LNCaP clone FGC (cell line): ENCODE results near the gene RNASE8.

Source experiments
- DNase-seq: peaks from one replicate; pipeline ENCODE4 v3.0.0-alpha.2; 2011; ENCODE audit warnings: low read depth
- H3K4me3 ChIP-seq: 2 replicates; pipeline ENCODE4 v1.5.1; 2011; ENCODE audit warnings: mild to moderate bottlenecking, low read depth, low read length, control low read depth
- TF ChIP-seq, protein P1 (sequence below): IDR thresholded peaks from 2 replicates; pipeline ENCODE4 v1.5.1; 2012; ENCODE audit warnings: mild to moderate bottlenecking; ENCODE audit not compliant: control insufficient read depth, insufficient read depth; ENCODE audit errors: extremely low read depth

Gene RNASE8

DNA sequence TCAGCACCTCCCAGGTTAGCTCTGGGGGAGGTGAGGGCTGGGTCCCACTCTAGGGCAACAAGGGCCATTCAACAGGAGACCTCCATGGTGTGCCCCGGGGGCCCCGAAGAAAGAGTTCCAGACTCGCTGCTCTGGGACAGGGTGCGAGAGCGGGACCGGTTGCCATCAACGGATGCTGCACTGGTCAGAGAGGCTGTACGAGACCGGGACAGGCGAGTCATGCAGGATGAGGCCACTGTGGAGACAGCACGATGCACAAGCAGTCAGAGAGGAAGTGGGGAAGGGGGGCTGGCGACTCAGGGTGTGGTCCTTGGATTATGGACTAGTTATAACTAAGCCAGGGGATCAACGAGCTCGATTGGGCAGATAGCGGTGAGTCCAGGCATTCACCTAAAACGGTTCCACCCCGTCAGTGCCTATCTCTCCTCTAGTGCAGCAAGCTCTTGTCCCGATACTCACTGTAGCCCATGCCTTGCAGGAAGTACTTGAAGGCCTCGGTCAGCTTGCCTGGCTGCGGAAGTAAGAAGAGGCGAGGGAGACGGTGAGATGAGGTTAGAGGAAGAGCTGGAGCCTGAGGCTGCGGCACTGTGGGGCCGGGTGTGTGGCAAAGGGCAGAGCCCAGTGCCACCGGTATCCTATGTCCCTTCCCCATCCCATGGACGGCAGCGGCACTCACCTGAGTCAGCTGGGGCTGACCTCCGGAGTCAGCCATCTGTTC lies 39.9 kb upstream of the RNASE8 start:
- no peak for DNase-seq
- no peak overlapping the region for H3K4me3 ChIP-seq
- TF ChIP-seq, protein P1, sequence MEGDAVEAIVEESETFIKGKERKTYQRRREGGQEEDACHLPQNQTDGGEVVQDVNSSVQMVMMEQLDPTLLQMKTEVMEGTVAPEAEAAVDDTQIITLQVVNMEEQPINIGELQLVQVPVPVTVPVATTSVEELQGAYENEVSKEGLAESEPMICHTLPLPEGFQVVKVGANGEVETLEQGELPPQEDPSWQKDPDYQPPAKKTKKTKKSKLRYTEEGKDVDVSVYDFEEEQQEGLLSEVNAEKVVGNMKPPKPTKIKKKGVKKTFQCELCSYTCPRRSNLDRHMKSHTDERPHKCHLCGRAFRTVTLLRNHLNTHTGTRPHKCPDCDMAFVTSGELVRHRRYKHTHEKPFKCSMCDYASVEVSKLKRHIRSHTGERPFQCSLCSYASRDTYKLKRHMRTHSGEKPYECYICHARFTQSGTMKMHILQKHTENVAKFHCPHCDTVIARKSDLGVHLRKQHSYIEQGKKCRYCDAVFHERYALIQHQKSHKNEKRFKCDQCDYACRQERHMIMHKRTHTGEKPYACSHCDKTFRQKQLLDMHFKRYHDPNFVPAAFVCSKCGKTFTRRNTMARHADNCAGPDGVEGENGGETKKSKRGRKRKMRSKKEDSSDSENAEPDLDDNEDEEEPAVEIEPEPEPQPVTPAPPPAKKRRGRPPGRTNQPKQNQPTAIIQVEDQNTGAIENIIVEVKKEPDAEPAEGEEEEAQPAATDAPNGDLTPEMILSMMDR = no peak

DNA sequence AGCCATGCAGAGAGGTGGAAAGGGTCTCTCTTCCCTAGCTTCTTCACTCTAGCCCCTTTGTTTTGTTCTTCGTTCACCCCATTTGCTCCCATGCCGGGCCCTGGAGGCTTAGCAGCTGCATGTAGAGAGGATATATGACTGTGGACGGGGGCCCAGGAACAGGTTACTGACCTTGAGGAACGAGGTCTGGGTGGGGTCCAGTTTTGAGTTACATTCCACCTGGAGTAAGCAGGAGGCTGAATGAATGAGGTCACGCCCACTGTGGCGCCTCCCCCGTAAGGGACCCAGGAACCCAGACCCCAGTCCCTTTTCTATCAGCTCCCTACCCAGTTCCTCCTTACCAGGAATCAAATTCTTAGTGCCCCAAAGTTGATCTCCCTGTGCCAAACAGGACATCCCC lies 39.3 kb upstream of the RNASE8 start:
- no peak for DNase-seq
- H3K4me3 ChIP-seq = no peak overlapping the region

DNA sequence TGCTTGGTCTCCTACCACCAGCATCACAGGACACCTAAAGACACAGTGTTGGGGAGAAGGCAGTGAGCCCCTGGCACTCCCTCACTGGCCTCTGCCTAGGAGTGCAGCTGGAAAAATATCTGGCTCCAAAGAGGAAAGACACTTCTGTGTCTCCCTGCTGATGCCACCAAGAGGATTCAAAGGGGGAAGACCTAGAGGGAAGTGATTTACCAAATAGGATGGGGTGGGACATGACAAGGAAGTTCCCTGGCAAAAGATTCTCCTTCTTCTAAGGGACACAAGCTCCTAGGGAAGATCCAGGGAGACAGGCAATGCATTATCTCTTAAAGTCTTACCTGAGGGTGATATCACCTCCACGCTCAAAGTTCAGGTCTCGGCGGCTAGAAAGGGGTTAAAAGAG lies 38.8 kb upstream of the RNASE8 start:
- no peak for DNase-seq
- TF ChIP-seq, protein P1 = no peak
- H3K4me3 ChIP-seq = no peak overlapping the region

More for the DNA sequence above, 39.3 kb upstream of the RNASE8 start:
- TF ChIP-seq, protein P1 = no peak

DNA sequence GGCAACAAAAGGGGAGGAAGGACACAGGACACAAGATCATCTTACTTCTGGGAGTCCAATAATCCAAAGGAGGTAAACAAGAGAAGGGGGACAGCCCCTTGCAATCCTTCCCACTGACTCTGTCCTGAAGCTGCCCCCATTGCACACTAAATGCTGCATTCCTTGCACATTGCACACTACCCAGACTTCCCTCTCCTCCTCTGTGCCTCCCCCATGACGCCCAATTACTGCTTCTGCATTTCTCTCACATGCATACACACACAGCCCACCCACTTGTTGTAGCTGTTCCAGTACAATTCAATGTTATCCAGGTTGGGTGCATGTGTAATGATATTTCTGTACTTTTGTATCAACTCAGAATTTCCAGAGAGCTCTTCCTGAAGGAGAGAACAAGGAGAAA lies 38.3 kb upstream of the RNASE8 start:
- TF ChIP-seq, protein P1 = no peak
- H3K4me3 ChIP-seq = no peak overlapping the region
- no peak for DNase-seq

DNA sequence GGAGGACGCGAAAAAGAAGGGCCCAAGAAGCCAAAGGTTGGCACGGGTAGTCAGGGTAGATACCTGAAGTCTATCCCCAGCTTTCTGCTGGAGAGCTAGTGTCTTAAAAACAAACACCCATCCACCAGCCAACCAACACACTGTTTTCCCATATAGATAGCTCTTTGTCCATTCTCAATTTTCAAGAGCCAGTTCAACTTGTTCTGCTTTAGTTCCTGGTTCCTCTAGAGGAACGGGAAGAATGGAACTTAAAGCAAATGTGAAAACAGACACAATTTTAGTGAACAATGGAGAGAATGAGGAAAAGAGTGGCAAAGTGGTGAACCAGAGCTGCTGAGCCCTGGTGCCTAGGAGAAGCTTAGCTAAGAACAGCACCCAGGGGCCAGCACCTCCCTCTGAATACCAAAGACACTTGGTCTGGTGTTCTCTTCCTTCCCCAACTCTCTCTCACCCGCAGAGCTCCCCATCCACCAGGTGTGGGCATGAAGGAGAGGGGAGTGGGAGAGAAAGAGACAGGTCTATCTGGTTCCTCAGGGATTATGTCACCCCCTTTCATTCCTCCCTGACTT lies 36.6 kb upstream of the RNASE8 start:
- H3K4me3 ChIP-seq = no peak overlapping the region
- no peak for DNase-seq
- TF ChIP-seq, protein P1 = no peak

DNA sequence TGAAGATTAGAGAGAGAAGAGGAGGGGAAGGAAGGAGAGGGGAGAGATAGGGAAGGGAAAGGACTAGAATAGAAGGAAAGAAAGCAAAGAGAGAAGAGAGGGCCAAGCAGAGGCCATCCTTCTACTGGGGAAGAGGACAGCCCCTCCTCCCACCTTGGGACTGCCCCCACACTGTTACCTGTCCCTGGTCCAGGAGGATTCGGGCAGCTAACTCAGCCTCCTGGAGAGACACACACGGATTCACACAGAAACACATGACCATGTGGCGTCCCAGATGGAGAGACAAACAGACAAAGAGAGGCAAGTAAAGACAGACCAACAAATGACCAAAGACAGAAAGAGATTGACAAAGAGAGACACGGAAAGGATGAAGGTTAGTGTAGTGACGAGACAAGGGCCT lies 34.9 kb upstream of the RNASE8 start:
- TF ChIP-seq, protein P1 = no peak
- DNase-seq = no peak
- no peak overlapping the region for H3K4me3 ChIP-seq

DNA sequence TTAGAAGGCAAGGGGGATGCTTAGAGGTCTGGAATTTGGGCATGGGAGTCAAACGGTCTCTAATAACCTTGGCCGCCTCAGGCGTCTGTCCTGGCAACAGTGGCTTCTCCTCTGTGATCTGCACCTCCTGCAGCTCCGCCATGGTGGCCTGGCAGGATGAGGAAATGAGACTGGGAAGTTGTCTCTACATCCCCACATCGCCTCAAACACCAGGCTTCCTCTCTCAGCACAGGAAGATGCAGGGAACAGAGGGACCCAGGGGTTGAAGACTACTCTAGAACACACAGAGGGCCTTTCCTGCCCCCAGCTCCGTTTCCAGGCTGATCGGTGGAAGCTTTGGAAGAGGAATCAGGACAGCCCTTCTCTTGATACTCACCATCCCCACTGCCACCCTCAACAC lies 34.4 kb upstream of the RNASE8 start:
- H3K4me3 ChIP-seq = no peak overlapping the region
- TF ChIP-seq, protein P1 = no peak
- DNase-seq = no peak
